Endothelial cell of umbilical vein (primary cell): ENCODE results near the gene MRNIP. TPM values are rescaled to one million over a fixed set of nuclear protein-coding genes. Genes with fewer than 3 reads are reported as not detected.

Experiments
- BruUV-seq: library from RNA; stranded (reverse); fragments of 400-500 nt; replicated peaks from 2 replicates; lab custom pipeline; 2021; lab: Mats Ljungman, UMichigan
- CTCF ChIA-PET: fragments of 300-600, 350-600 bp; sonication (Branson Sonifier 250); formaldehyde crosslinking; loops from one replicate; lab custom pipeline; 2021; ENCODE audit warnings: antibody characterized with exemption, inconsistent platforms; lab: Charles Lee
- POLR2A ChIA-PET: fragments of 300-600, 350-600 bp; sonication (Branson Sonifier 250); formaldehyde crosslinking; loops from one replicate; lab custom pipeline; 2021; ENCODE audit warnings: antibody characterized with exemption, inconsistent platforms; lab: Charles Lee
- DNase-seq: peaks from one replicate; pipeline ENCODE4 v3.0.0-alpha.2; 2011; ENCODE audit warnings: low read depth, low spot score
- FAIRE-seq: peaks from 2 replicates; lab custom pipeline; 2011; peaks lifted over from hg19 to GRCh38; lab: Jason Lieb, UNC
- H2AFZ ChIP-seq: 2 replicates; pipeline ENCODE4 v1.6.0; 2012; ENCODE audit warnings: low read depth, low read length, control low read depth, inconsistent platforms
- H3K27ac ChIP-seq: 2 replicates; pipeline ENCODE4 v1.5.1; 2011; ENCODE audit warnings: low read depth, mild to moderate bottlenecking, control low read depth, low read length, moderate library complexity; ENCODE audit not compliant: insufficient read depth
- H3K27me3 ChIP-seq, 2 experiments: 2 replicates each; pipeline versions ENCODE4 v1.6.0 to v1.6.1; 2011; ENCODE audit warnings: low read length in 2 of 2, mixed read lengths in 1 of 2; ENCODE audit not compliant: control insufficient read depth in 2 of 2, insufficient read depth in 2 of 2
- H3K36me3 ChIP-seq, 2 experiments: 2 replicates in 1 of 2; 3 replicates in 1 of 2; pipeline ENCODE4 v1.5.1; 2011; ENCODE audit warnings: low read length in 2 of 2, mild to moderate bottlenecking in 1 of 2, moderate library complexity in 1 of 2; ENCODE audit not compliant: control insufficient read depth in 2 of 2, insufficient read depth in 2 of 2; ENCODE audit errors: extremely low read depth in 1 of 2
- H3K4me1 ChIP-seq: 3 replicates; pipeline ENCODE4 v1.5.1; 2011; ENCODE audit warnings: mild to moderate bottlenecking, low read length; ENCODE audit not compliant: control insufficient read depth, insufficient read depth; ENCODE audit errors: extremely low read depth
- H3K4me2 ChIP-seq: 2 replicates; pipeline ENCODE4 v1.6.1; 2011; ENCODE audit warnings: low read length, control low read depth, mixed read lengths; ENCODE audit not compliant: insufficient read depth
- H3K4me3 ChIP-seq, 3 experiments: fragments of 200-600 bp in 1 of 3; sonication (generic), shearing (Covaris generic) in 1 of 3; replicated peaks in 1 of 3; 2 replicates each; pipeline ENCODE4 v1.5.1; 2011 to 2016; ENCODE audit warnings: control low read depth in 3 of 3, low read length in 3 of 3, mild to moderate bottlenecking in 2 of 3, inconsistent platforms in 1 of 3, low read depth in 1 of 3, moderate library complexity in 1 of 3; ENCODE audit not compliant: insufficient read depth in 1 of 3
- H3K79me2 ChIP-seq: 2 replicates; pipeline ENCODE4 v1.6.0; 2012; ENCODE audit warnings: low read length, inconsistent platforms; ENCODE audit not compliant: control insufficient read depth, insufficient read depth
- H3K9ac ChIP-seq: replicated peaks from 2 replicates; pipeline ENCODE3; 2011; ENCODE audit warnings: low read length, control low read depth; ENCODE audit not compliant: insufficient read depth; ENCODE audit errors: extremely low read depth
- H3K9me1 ChIP-seq: replicated peaks from 3 replicates; pipeline ENCODE4 v1.6.0; 2011; ENCODE audit warnings: mild to moderate bottlenecking, low read length; ENCODE audit not compliant: control insufficient read depth, insufficient read depth; ENCODE audit errors: extremely low read depth
- H3K9me3 ChIP-seq: replicated peaks from 2 replicates; pipeline ENCODE4 v1.5.1; 2012; ENCODE audit warnings: low read length, inconsistent platforms; ENCODE audit not compliant: control insufficient read depth, insufficient read depth
- H4K20me1 ChIP-seq: replicated peaks from 2 replicates; pipeline ENCODE3; 2011; ENCODE audit warnings: mild to moderate bottlenecking, low read length; ENCODE audit not compliant: control insufficient read depth, insufficient read depth; ENCODE audit errors: extremely low read depth
- EZH2 ChIP-seq: IDR thresholded peaks from 2 replicates; pipeline ENCODE4 v1.6.1; 2012; ENCODE audit warnings: borderline replicate concordance, low read depth, mild to moderate bottlenecking, moderate library complexity, low read length, inconsistent platforms; ENCODE audit not compliant: severe bottlenecking
- FOS ChIP-seq: IDR thresholded peaks from 2 replicates; pipeline ENCODE4 v1.6.1; 2011; ENCODE audit warnings: mild to moderate bottlenecking, low read length, moderate library complexity, borderline replicate concordance; ENCODE audit not compliant: insufficient read depth
- GATA2 ChIP-seq: IDR thresholded peaks from 2 replicates; pipeline ENCODE4 v1.7.0; 2011; ENCODE audit warnings: low read depth, mild to moderate bottlenecking, moderate library complexity, mixed read lengths, low read length; ENCODE audit not compliant: insufficient read length, insufficient read depth
- JUN ChIP-seq: IDR thresholded peaks from 2 replicates; pipeline ENCODE4 v1.6.1; 2011; ENCODE audit warnings: borderline replicate concordance, low read depth; ENCODE audit not compliant: insufficient read length, insufficient read depth
- POLR2A ChIP-seq: IDR thresholded peaks from 2 replicates; pipeline ENCODE4 v1.6.1; 2012; ENCODE audit warnings: low read depth, mild to moderate bottlenecking, control low read depth, low read length
- POLR2AphosphoS5 ChIP-seq: IDR thresholded peaks from 2 replicates; pipeline ENCODE4 v1.6.1; 2012; ENCODE audit warnings: low read depth, mild to moderate bottlenecking, control low read depth, low read length, moderate library complexity; ENCODE audit not compliant: insufficient read depth
- dilution Hi-C: fragments of 300-500 bp; cut with MboI; formaldehyde crosslinking; loops from one replicate; pipeline ENCODE4 v1.15.0; 2019; ENCODE audit warnings: low sequenced_read_pairs; ENCODE audit not compliant: extremely low pct_ligation_motif_present
- intact Hi-C: fragments of 100-400 bp; cut with micrococcal nuclease; formaldehyde crosslinking; loops from one replicate; pipeline ENCODE4 v1.10.0; 2022
- polyA plus RNA-seq, 4 experiments: library from polyadenylated mRNA; depleted of rRNA in 3 of 4; stranded (reverse) in 3 of 4; unstranded in 1 of 4; fragments of >200 nt; gene quantifications; 2 replicates each; pipeline versions ENCODE4 v1.2.1 to v1.2.3, GENCODE V29; 2011 to 2012; ENCODE audit warnings: missing spikeins in 1 of 4
- total RNA-seq: library from RNA; stranded (reverse); gene quantifications from 2 replicates; pipeline ENCODE4 v1.2.3, GENCODE V29; 2021

Gene MRNIP
- total and polyA plus RNA-seq, 2 donors (not counting 3 experiments of a cell fraction or from before 2014, with no cell fraction given), result 17.1 to 19.1 TPM

GRCh38 chr5:179795049-179795862, 63.4 kb downstream of the MRNIP start:
- Histone ChIP-seq H3K27ac (no peak overlapping the region), H3K4me2 (peak overlapping the region; percentile 47), H3K9me1 (no peaks in the 10 kb centered on the region), H3K79me2 (no peaks in the 10 kb centered on the region), H3K4me1 (peaks cover 10% of the 10 kb centered on the region), H3K9ac (no peak overlapping the region), H3K36me3 (peaks cover 10 to 25% of the 10 kb centered on the region in 2 experiments), H3K4me3 (peak overlapping the region; percentile 11 to 57 (median 18)), H2AFZ (peak overlapping the region; percentile 20), H3K27me3 (no peaks in the 10 kb centered on the region), H3K9me3 (no peaks in the 10 kb centered on the region), H4K20me1 (no peaks in the 10 kb centered on the region)
- no peak for TF ChIP-seq JUN
- TF ChIP-seq EZH2, result no peak
- TF ChIP-seq GATA2, result no peak
- no peak for TF ChIP-seq FOS
- TF ChIP-seq POLR2A, result no peak
- TF ChIP-seq POLR2AphosphoS5, result no peak
- intact Hi-C loops, result loop anchor here (10.0 kb wide), 1 partner anchor 130 kb away; no protein-coding TSS in a partner anchor
- POLR2A ChIA-PET, result interaction anchor here (0.7 kb wide), 1 partner anchor 11 kb away, joined by 6 read pairs; no protein-coding TSS in a partner anchor
- no peak for FAIRE-seq
- dilution Hi-C loops, result no loop called here
- CTCF ChIA-PET, result interaction anchor here (0.6 to 8.8 kb wide), 9 partner anchors 10 to 84 kb away, joined by 3 to 103 read pairs (median 3); partner anchors contain the start of gene MAML1
- no TSS peak for BruUV-seq
- no peak for DNase-seq
